Neural crest cell (in vitro differentiated cells): ENCODE data around the gene TANC1. TPM values are rescaled to one million over a fixed set of nuclear protein-coding genes. Genes with fewer than 3 reads are reported as not detected.

Source experiments
- DNase-seq: peaks from one replicate; pipeline ENCODE4 v3.0.0; 2021; ENCODE audit warnings: low read depth, mixed read lengths, low spot score
- H3K27ac Mint-ChIP-seq: one replicate; pipeline ENCODE4 v1.8.0; 2021; ENCODE audit warnings: mild to moderate bottlenecking, mixed read lengths; ENCODE audit not compliant: unreplicated experiment
- H3K27me3 Mint-ChIP-seq: 2 replicates; pipeline ENCODE4 v1.8.0; 2021; ENCODE audit warnings: low read depth, mild to moderate bottlenecking, mixed read lengths
- H3K36me3 Mint-ChIP-seq: 2 replicates; pipeline ENCODE4 v1.8.0; 2021; ENCODE audit warnings: low read depth, mild to moderate bottlenecking, mixed read lengths
- H3K4me1 Mint-ChIP-seq: 2 replicates; pipeline ENCODE4 v1.8.0; 2021; ENCODE audit warnings: mixed read lengths
- H3K4me3 Mint-ChIP-seq: one replicate; pipeline ENCODE4 v1.8.0; 2021; ENCODE audit warnings: mild to moderate bottlenecking, mixed read lengths
- H3K9me3 Mint-ChIP-seq: 2 replicates; pipeline ENCODE4 v1.8.0; 2021; ENCODE audit warnings: mixed read lengths
- CTCF ChIP-seq: fragments of 200-600 bp; sonication (generic); conservative IDR thresholded peaks from 2 replicates; pipeline ENCODE4 v1.5.0; 2021; ENCODE audit warnings: antibody characterized with exemption, mild to moderate bottlenecking
- total RNA-seq: library from RNA; stranded (reverse); gene quantifications from 2 replicates; pipeline ENCODE4 v1.2.1, GENCODE V29; 2021

The TANC1 gene
- total RNA-seq, 1 donor from 2014 or later, result 13.2 TPM

- no peak overlapping the region for H3K4me3 Mint-ChIP-seq
- no peaks in the 10 kb centered on the region for H3K27me3 Mint-ChIP-seq
- H3K36me3 Mint-ChIP-seq, result peaks cover 3% of the 10 kb centered on the region
- H3K4me1 Mint-ChIP-seq, result peaks cover 12% of the 10 kb centered on the region
- no peak overlapping the region for H3K27ac Mint-ChIP-seq
- TF ChIP-seq CTCF, result no peak
- no peaks in the 10 kb centered on the region for H3K9me3 Mint-ChIP-seq
- DNase-seq, result no peak
Measured at GRCh38 chr2:159111346-159111927, 143.0 kb downstream of the TANC1 start.

- no peak for DNase-seq
- TF ChIP-seq CTCF, result no peak
- Mint-ChIP-seq H3K9me3 (no peaks in the 10 kb centered on the region), H3K4me1 (peaks cover 12% of the 10 kb centered on the region), H3K4me3 (no peak overlapping the region), H3K27ac (no peak overlapping the region), H3K27me3 (no peaks in the 10 kb centered on the region), H3K36me3 (peaks cover 3% of the 10 kb centered on the region)
Measured at GRCh38 chr2:159114835-159115234, 146.4 kb downstream of the TANC1 start.

- peaks cover 3% of the 10 kb centered on the region for H3K36me3 Mint-ChIP-seq
- no peak for DNase-seq
- no peak for TF ChIP-seq CTCF
- peaks cover 10% of the 10 kb centered on the region for H3K4me1 Mint-ChIP-seq
- no peak overlapping the region for H3K27ac Mint-ChIP-seq
- H3K4me3 Mint-ChIP-seq, result no peak overlapping the region
- no peaks in the 10 kb centered on the region for H3K27me3 Mint-ChIP-seq
- no peaks in the 10 kb centered on the region for H3K9me3 Mint-ChIP-seq
Measured at GRCh38 chr2:159116922-159117321, 148.5 kb downstream of the TANC1 start.

- H3K36me3 Mint-ChIP-seq, result peaks cover 3% of the 10 kb centered on the region
- peaks cover 10% of the 10 kb centered on the region for H3K4me1 Mint-ChIP-seq
- DNase-seq, result no peak
- H3K27me3 Mint-ChIP-seq, result no peaks in the 10 kb centered on the region
- no peak overlapping the region for H3K27ac Mint-ChIP-seq
- no peak overlapping the region for H3K4me3 Mint-ChIP-seq
- H3K9me3 Mint-ChIP-seq, result no peaks in the 10 kb centered on the region
- TF ChIP-seq CTCF, result no peak
Measured at GRCh38 chr2:159117658-159118057, 149.2 kb downstream of the TANC1 start.

- peaks cover 10% of the 10 kb centered on the region for H3K4me1 Mint-ChIP-seq
- H3K36me3 Mint-ChIP-seq, result peaks cover 3% of the 10 kb centered on the region
- no peaks in the 10 kb centered on the region for H3K9me3 Mint-ChIP-seq
- peak; percentile 93 for DNase-seq
- H3K27me3 Mint-ChIP-seq, result no peaks in the 10 kb centered on the region
- no peak overlapping the region for H3K4me3 Mint-ChIP-seq
- H3K27ac Mint-ChIP-seq, result no peak overlapping the region
- peak; percentile 96 for TF ChIP-seq CTCF
Measured at GRCh38 chr2:159118115-159118858, 149.8 kb downstream of the TANC1 start.
